GM12878 (cell line): ENCODE results near the gene FAM9C. TPM values are rescaled to one million over a fixed set of nuclear protein-coding genes. Genes with fewer than 3 reads are reported as not detected.

ENCODE experiments used
- ATAC-seq: fragments of 200-7000 bp; cut with Tn5 transposase; 3 replicates; pipeline ENCODE4 v1.9.1; 2020; ENCODE audit warnings: mild to moderate bottlenecking, moderate library complexity
- BruUV-seq: library from RNA; stranded (reverse); fragments of 400-500 nt; replicated peaks from 2 replicates; lab custom pipeline; 2021; lab: Mats Ljungman, UMichigan
- CTCF ChIA-PET: fragments of 300-600 bp; sonication (Branson Sonifier 250); formaldehyde crosslinking; extraction: SDS; loops from one replicate; lab custom pipeline; 2021; ENCODE audit warnings: inconsistent platforms; lab: Yijun Ruan, JAX
- POLR2A ChIA-PET: fragments of 350-600 bp; formaldehyde crosslinking; extraction: SDS; loops from one replicate; lab custom pipeline; 2021; ENCODE audit warnings: inconsistent platforms; lab: Charles Lee
- RAD21 ChIA-PET: fragments of 300-600 bp; sonication (Branson Sonifier 250); formaldehyde crosslinking; loops from one replicate; lab custom pipeline; 2023; ENCODE audit warnings: antibody characterized with exemption; ENCODE audit not compliant: unreplicated experiment; lab: Charles Lee
- SMC1A ChIA-PET: fragments of 300-600 bp; sonication (Branson Sonifier 250); formaldehyde crosslinking; loops from one replicate; lab custom pipeline; 2023; ENCODE audit not compliant: unreplicated experiment, uncharacterized antibody; lab: Charles Lee
- DNase-seq: peaks from one replicate; pipeline ENCODE4 v3.0.0-alpha.2; 2011; ENCODE audit warnings: low read depth, low spot score
- FAIRE-seq: peaks from 3 replicates; lab custom pipeline; 2011; peaks lifted over from hg19 to GRCh38; lab: Jason Lieb, UNC
- H2AFZ ChIP-seq: 2 replicates; pipeline ENCODE4 v1.6.0; 2011; ENCODE audit warnings: low read depth, low read length, control low read depth; ENCODE audit not compliant: control insufficient read depth
- H3K27ac ChIP-seq: 2 replicates; pipeline ENCODE4 v1.5.1; 2011; ENCODE audit warnings: control low read depth; ENCODE audit not compliant: control insufficient read depth, insufficient read depth
- H3K27me3 ChIP-seq, 2 experiments: replicated peaks in 1 of 2; 2 replicates each; pipeline versions ENCODE4 v1.6.0 to v1.6.1; 2011; ENCODE audit warnings: low read length in 1 of 2; ENCODE audit not compliant: control insufficient read depth in 2 of 2, insufficient read depth in 2 of 2
- H3K36me3 ChIP-seq, 2 experiments: 2 replicates each; pipeline ENCODE4 v1.5.1; 2011; ENCODE audit warnings: low read length in 1 of 2; ENCODE audit not compliant: control insufficient read depth in 2 of 2, insufficient read depth in 2 of 2
- H3K4me1 ChIP-seq: 2 replicates; pipeline ENCODE4 v1.6.1; 2011; ENCODE audit warnings: mild to moderate bottlenecking, low read length, moderate library complexity, mixed read lengths; ENCODE audit not compliant: control insufficient read depth, insufficient read depth
- H3K4me2 ChIP-seq: 2 replicates; pipeline ENCODE4 v1.6.0; 2011; ENCODE audit warnings: control low read depth; ENCODE audit not compliant: control insufficient read depth, insufficient read depth
- H3K4me3 ChIP-seq: fragments of 200-600 bp; sonication (generic); 2 replicates; pipeline ENCODE4 v1.5.1; 2016
- H3K79me2 ChIP-seq: 2 replicates; pipeline ENCODE4 v1.6.0; 2011; ENCODE audit warnings: low read length; ENCODE audit not compliant: control insufficient read depth, insufficient read depth
- H3K9ac ChIP-seq: 2 replicates; pipeline ENCODE4 v1.8.0; 2011; ENCODE audit warnings: low read length, control low read depth, mixed read lengths; ENCODE audit not compliant: control insufficient read depth, insufficient read depth
- H3K9me3 ChIP-seq: replicated peaks from 3 replicates; pipeline ENCODE4 v1.5.1; 2011; ENCODE audit warnings: mild to moderate bottlenecking, low read length; ENCODE audit not compliant: control insufficient read depth, insufficient read depth
- H4K20me1 ChIP-seq: 2 replicates; pipeline ENCODE4 v1.6.0; 2011; ENCODE audit not compliant: control insufficient read depth, insufficient read depth
- CREB1 ChIP-seq: IDR thresholded peaks from 2 replicates; pipeline ENCODE4 v1.6.1; 2012; ENCODE audit warnings: low read depth, mild to moderate bottlenecking, inconsistent platforms
- ELK1 ChIP-seq: IDR thresholded peaks from 2 replicates; pipeline ENCODE4 v1.6.1; 2012; ENCODE audit warnings: low read depth, low read length, improper control_type of control experiment
- EP300 ChIP-seq, 2 experiments: fragments of 150-350 bp in 1 of 2; IDR thresholded peaks; 2 replicates each; pipeline ENCODE4 v1.6.1; 2011 to 2012; ENCODE audit warnings: low read depth in 2 of 2, low read length in 2 of 2, borderline replicate concordance in 1 of 2, improper control_type of control experiment in 1 of 2, inconsistent platforms in 1 of 2; ENCODE audit not compliant: control insufficient read depth in 1 of 2
- FOXK2 ChIP-seq: fragments of 450-650 bp; IDR thresholded peaks from 2 replicates; pipeline ENCODE4 v1.6.1; 2017; ENCODE audit warnings: mild to moderate bottlenecking, moderate library complexity
- GABPA ChIP-seq: IDR thresholded peaks from 2 replicates; pipeline ENCODE4 v1.6.1; 2014; ENCODE audit warnings: antibody characterized with exemption, low read depth, mild to moderate bottlenecking, inconsistent platforms
- KLF5 ChIP-seq: fragments of 450-650 bp; IDR thresholded peaks from 2 replicates; pipeline ENCODE4 v1.6.1; 2014; ENCODE audit warnings: mild to moderate bottlenecking; ENCODE audit not compliant: partially characterized antibody
- MAX ChIP-seq: IDR thresholded peaks from 2 replicates; pipeline ENCODE4 v1.6.1; 2012; ENCODE audit warnings: low read depth, low read length, improper control_type of control experiment
- MEF2B ChIP-seq: fragments of 450-650 bp; IDR thresholded peaks from 2 replicates; pipeline ENCODE4 v1.6.1; 2018; ENCODE audit warnings: mild to moderate bottlenecking, moderate library complexity; ENCODE audit not compliant: partially characterized antibody, poor library complexity, severe bottlenecking
- SP1 ChIP-seq: IDR thresholded peaks from one replicate; pipeline ENCODE4 v1.6.1; 2011; ENCODE audit warnings: low read depth, low read length
- WGBS: methylation state at CpG from one replicate; pipeline ENCODE4 v1.1.6; 2016; ENCODE audit warnings: low lambda C conversion rate; ENCODE audit not compliant: insufficient replicate concordance, insufficient coverage; ENCODE audit errors: missing lambda C conversion rate; 5-methylcytosine and 5-hydroxymethylcytosine counted together
- in situ Hi-C: fragments of 300-500 bp; cut with MboI; formaldehyde crosslinking; loops from 9 replicates; pipeline ENCODE4 v1.14.3; 2018; ENCODE audit warnings: mixed read lengths
- intact Hi-C: fragments of 100-400 bp; cut with micrococcal nuclease; formaldehyde crosslinking; loops from one replicate; pipeline ENCODE4 v1.14.2; 2022; ENCODE audit not compliant: unreplicated experiment
- polyA plus RNA-seq, 11 experiments: library from polyadenylated mRNA; depleted of rRNA in 4 of 11; unstranded in 6 of 11; stranded (reverse) in 5 of 11; fragments of >200 nt; fragmentation: Nextera tagmentation in 4 of 11; fragmentation: Illumina TruSeq in 1 of 11; extraction: Ambion mirVana in 4 of 11; extraction: Trizol in 1 of 11; gene quantifications; 1 replicate in 1 of 11; 2 replicates in 10 of 11; pipeline versions ENCODE4 v1.2.1 to v1.2.3, GENCODE V29; 2011 to 2016; ENCODE audit warnings: inconsistent platforms in 2 of 11, missing spikeins in 2 of 11, low read depth in 1 of 11
- total RNA-seq, 4 experiments: library from RNA; depleted of rRNA in 3 of 4; stranded (reverse); fragments of >200 nt in 3 of 4; fragmentation: Illumina TruSeq in 1 of 4; extraction: Trizol in 1 of 4; gene quantifications; 2 replicates each; pipeline versions ENCODE4 v1.2.1 to v1.2.3, GENCODE V29; 2013 to 2021

The FAM9C gene
- total and polyA plus RNA-seq, 10 of the 15 experiments (the other 5 are each of a cell fraction or from before 2014, with no cell fraction given): 0.01 to 0.03 TPM; not detected in 8

GRCh38 chrX:13008851-13009250, 35.6 kb downstream of the FAM9C start:
- in situ Hi-C loops: no loop called here
- Histone ChIP-seq H3K27ac (peak overlapping the region; percentile 91), H3K4me3 (peak overlapping the region; percentile 35; the same call in 1 of the 2 replicates), H3K79me2 (no peaks in the 10 kb centered on the region; the same call in none of the 2 replicates), H3K4me1 (peaks cover 72% of the 10 kb centered on the region), H4K20me1 (no peaks in the 10 kb centered on the region), H3K27me3 (no peaks in the 10 kb centered on the region), H3K36me3 (no peaks in the 10 kb centered on the region), H2AFZ (no peak overlapping the region; the same call in 1 of the 2 replicates)
- CTCF ChIA-PET: interaction anchor here (1.8 to 12.2 kb wide), 8 partner anchors 14 to 479 kb away, joined by 6 to 123 read pairs (median 9); no protein-coding TSS in a partner anchor
- SMC1A ChIA-PET: interaction anchor here (0.7 to 25.1 kb wide), 13 partner anchors 8 to 479 kb away, joined by 3 to 847 read pairs (median 14); partner anchors contain the start of gene TMSB4X
- no peak for DNase-seq
- no peak for FAIRE-seq
- POLR2A ChIA-PET: interaction anchor here (0.6 to 17.2 kb wide), 10 partner anchors 11 to 76 kb away, joined by 3 to 280 read pairs (median 4); no protein-coding TSS in a partner anchor
- WGBS: 94% methylated on average over 3 of the region's 3 CpGs
- no peak for ATAC-seq
- RAD21 ChIA-PET: interaction anchor here (1.0 to 22.5 kb wide), 10 partner anchors 8 to 249 kb away, joined by 3 to 689 read pairs (median 40); partner anchors contain the start of gene TMSB4X
- TF ChIP-seq CREB1 (no peak), KLF5 (no peak), GABPA (no peak), FOXK2 (no peak), MAX (no peak), EP300 (IDR thresholded peaks at IDR 0.05; ENCODE audit: borderline replicate concordance in 1 of 2, control insufficient read depth in 1 of 2, low read depth in 2 of 2, low read length in 2 of 2) (no peak), ELK1 (no peak), MEF2B (no peak), SP1 (no peak)
- TF ChIP-seq, all 136 proteins: peak for 0
- Histone ChIP-seq H3K9ac (peak overlapping the region; percentile 75), H3K9me3 (no peaks in the 10 kb centered on the region), H3K4me2 (peak overlapping the region; percentile 93)
- intact Hi-C loops: loop anchor here (2.0 to 10.0 kb wide), 2 partner anchors 156 to 248 kb away; no protein-coding TSS in a partner anchor
- no TSS peak for BruUV-seq
